ENCODE data around the gene SRR.
"Not testable (repeated sequence)": the region's sequence is repeated elsewhere in the genome, so short reads cannot be mapped to it uniquely, and the experiment has no call there.

Gene SRR, protein sequence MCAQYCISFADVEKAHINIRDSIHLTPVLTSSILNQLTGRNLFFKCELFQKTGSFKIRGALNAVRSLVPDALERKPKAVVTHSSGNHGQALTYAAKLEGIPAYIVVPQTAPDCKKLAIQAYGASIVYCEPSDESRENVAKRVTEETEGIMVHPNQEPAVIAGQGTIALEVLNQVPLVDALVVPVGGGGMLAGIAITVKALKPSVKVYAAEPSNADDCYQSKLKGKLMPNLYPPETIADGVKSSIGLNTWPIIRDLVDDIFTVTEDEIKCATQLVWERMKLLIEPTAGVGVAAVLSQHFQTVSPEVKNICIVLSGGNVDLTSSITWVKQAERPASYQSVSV

DNA sequence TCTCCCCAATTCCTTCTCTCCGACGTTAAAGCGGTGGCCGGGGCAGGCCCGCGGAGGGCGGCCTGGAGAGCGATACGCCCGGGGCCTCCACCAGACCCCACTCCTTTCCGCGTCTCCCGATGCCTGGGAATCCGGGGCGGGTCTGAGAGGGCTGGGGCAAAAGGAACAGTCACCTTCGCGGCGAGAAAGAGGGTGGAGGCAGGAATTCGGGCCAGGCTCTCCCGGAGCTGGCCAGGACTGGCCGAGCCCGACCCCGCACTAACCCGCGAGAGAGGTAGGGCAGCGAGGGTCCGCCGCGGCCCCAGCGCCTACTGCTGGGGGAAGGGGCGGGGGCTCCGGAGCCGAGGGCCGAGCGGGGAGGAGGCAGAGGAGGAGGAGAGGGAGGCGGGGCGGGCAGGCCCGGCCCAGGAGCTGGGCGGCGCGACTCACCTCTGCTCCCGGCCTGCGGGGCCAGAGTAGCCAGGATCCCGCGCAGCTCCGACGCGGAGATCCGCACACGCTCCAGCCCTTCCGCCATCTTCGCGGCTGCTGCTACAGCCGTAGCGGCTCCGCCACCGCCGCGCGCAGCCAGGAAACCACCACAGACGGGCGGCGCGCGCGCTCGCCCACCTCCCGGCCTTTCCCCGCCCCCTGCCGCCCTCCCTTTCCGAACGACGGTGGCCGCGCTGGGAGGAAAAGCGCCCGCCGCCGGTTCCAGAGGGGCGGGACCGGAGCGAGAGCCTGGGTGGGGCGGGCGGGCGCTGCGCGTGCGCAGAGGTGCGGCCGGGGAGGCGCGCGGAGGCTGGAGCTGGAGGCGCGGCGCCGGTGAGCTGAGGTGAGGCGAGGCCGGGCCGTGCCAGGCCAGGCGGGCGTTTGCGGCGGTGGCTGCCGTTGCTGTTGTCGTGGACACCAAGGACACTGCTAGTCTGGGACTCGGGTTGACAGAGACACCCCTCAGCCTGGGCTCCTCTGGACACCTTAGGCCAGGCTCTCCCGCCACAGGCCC, at the start of gene SRR, which contains the start of gene SMG6:
SRR (plus strand) TSS at position 747 of the 985 bp plus-strand sequence. CDS start 11,611 bp downstream, outside the sequence.
SMG6 (minus strand) TSS at position 582 of the 985 bp plus-strand sequence; CDS start at position 517, 65 bp downstream.
- DNase-seq = peak; percentile 94 to 99 (median 98)

DNA sequence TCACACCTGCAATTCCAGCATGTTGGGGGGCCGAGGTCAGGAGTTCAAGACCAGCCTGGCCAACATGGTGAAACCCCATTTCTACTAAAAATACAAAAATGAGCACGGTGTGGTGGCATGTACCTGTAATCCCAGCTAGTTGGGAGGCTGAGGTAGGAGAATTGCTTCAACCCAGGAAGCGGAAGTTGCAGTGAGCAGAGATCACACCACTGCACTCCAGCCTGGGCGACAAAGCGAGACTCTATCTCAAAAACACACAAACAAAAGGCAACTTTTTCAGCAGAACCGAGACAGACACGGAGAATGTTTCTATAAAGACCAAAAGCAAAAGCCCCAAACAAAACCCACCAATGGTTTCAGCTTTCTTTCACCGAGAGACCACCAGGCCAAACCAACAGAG, 44.9 kb upstream of the SRR start:
- DNase-seq = not testable (repeated sequence)

DNA sequence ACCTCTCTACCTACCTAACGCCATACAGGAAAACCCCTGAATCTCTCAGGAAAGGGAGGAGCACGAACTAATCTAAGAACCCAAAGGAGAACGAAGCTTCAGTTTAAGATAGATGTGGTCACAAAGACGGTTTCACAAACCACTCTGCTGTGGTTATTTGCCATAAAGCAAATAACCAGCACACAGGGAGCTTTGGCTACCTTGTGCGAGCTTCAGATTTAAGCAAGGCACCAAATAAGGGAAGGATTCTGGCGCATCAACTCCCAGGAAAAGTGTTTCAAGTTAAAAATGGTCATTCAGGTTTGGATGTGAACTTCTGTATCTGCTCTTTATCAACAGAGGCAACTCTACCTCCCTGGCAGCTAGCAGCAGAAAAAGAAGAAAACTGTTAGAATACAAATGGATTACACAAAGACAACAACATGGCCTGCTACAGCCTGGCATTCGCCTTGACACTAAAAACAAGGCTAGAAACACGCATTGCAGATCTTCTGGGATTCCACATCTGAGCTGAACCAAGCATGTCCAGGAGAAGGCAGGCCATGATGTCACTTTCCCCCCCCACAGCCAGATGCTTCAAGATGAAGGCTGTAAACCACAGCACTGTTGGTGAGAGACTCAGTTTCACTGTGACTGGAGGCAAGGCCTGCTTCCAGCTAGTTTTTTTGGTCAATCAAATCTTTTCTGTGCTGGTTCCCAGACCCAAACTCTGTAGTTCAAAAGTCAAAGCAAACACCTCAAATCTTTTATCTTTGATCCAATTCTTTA, 43.8 kb upstream of the SRR start:
- DNase-seq = no peak

DNA sequence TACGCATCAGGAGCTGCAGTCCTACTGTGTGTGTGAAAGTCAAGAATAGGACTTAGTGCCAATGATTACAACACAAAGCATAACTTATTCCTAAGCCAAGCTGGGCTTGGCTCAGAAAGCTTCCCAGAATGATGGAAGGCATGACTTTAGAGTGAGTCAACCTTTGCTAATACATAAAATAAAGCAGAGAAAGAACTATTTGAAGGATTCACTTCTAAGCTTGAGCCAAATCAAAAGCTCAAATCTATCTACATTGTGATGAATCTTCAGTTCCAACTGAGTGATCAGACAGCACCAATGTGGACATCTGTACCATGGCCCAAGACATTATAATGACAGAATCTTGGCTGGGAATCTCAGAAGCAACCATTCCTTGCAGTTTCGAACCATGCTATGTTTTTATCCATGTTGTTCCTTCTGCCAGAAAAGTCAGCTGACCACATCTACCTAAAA, 41.6 kb upstream of the SRR start:
- no peak for DNase-seq

DNA sequence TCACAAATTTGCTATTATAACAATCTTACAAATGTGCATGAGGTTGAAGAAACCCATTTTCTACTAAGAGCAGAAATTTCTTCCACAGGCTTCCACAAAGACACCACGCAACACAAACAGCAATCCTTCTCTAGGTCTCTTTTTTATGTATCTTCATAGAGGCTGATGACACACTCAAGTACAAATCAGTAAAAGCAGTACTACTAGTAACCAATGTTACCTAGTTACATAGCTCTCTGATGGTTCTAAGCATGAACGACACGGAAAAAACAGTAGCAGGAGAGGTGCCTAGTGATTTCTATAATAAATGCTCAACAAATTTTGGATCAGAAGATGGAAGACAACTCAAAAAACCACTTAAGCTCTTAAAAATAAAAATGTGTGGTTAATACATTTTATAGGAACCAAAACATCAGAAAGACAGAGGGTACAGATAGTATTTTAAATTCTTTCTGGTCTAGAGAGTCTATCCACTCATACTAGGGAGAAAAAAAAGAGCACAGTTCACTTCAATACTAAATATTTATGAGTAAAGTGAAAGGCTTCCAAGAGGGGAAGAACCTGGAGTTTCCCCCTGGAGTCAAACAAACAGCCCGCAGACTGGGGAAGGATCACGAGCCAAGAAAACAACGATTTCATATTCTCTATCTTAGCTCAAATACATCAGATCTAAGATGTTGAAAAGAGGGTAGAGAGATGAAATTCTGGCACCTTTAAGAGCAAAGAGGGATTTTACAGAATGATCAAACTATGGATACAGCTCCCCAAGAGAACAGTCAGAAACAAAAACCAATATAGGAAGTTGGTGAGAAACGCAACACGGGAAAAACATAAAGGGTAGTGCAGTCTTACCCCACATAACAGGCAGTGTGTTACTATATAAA, 40.3 kb upstream of the SRR start:
- DNase-seq = peak; percentile 36 to 46 (median 40)

DNA sequence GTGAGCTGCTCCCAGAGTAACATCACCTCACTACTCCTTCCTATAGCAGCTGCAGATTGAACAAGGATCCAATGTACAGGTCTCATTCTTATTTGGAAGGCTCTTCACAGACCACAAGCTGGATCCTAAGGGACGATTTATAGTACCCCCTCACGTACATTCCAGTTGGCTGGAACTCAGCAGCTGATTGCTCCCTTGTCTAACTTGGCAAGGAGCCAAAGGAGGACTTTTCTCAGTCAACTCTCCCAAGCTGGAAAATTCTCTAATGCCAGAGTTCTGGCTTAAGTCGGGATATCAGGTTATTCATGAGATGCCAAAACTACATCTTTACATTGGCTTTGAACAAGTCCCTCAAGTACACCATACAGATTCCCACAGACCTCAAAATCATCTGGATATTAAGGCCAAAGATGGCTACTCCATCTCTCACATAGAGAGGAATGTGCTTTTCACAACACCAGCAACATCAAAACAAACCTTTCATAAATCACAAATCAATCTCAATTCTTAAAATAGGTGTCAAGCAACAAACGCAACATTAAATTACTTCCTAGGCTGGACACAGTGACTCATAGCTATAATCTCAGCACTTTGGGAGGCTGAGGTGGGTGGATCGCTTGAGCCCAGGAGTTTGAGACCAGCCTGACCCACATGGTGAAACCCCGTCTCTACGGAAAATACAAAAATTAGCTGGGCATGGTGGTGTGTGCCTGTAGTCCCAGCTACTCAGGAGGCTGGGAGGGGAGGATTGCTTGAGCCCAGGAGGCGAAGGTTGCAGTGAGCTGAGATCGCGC, 39.5 kb upstream of the SRR start:
- no peak for DNase-seq

DNA sequence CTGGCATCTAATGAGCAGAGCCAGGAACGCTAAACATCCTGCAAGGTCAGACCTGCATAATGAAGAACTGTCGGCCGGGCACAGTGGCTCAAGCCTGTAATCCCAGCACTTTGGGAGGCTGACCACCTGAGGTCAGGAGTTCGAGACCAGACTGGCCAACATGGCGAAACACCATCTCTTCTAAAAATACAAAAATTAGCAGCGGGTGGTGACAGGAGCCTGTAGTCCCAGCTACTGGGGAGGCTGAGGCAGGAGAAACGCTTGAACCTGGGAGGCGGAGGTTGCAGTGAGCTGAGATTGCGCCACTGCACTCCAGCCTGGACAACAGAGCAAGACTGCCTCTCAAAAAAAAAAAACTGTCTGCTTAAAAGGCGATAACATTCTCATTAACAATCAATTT, 38.6 kb upstream of the SRR start:
- not testable (repeated sequence) for DNase-seq

DNA sequence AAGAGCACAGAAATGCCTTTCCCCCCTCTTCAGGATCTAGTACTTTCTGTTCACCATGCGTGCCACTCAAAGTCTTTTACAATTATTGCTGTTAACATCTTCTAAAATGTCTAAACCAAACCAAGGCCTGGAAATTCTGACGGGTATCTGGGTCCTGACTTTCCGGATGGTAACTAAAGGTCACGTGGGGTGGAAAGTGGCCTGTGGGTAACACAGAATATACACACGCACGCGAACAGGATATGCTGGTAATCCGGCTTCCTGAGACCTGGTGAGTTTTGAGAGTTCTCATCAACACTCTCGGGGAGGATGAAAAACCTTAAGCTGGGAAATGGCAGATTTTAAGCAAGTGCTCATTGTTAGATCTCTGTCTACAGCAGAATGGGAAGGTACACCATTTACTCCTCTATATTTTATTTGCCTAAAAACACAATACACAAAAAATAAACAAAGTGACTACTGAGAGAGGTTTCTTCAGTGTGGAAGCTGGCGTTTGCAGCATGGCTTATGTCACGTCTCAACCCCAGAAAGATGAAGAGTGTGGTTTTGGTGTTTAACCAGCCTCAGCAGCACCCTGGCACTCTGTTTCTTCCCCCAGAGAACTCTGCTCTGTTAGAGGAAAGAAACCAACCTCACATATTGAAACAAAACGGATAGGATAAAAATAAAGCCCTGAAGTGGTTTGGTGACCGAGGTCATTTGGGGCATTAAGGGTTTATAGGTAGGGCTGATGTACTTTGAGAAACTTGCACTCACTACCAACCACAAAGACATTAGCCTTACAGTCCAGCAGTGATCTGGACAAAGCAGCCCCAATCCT, 37.5 kb upstream of the SRR start:
- peak; percentile 35 to 49 (median 45) for DNase-seq

DNA sequence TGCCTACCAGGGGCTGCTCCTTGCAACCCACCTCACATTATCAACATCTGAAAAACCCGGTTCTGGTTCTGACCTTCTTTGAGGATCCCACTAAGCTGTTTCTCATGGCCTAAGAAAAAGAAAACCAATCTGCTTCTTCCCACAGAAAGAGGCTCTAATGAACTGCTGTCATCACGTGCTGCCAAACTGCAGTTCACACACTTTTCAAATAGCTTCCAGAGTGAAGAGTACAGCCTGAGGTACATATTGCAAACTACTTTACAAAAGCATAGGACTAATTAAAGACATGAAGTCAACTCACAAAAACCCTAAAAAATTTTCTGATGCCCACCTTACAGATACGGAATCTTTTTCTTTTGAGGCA, 36.9 kb upstream of the SRR start:
- no peak for DNase-seq

DNA sequence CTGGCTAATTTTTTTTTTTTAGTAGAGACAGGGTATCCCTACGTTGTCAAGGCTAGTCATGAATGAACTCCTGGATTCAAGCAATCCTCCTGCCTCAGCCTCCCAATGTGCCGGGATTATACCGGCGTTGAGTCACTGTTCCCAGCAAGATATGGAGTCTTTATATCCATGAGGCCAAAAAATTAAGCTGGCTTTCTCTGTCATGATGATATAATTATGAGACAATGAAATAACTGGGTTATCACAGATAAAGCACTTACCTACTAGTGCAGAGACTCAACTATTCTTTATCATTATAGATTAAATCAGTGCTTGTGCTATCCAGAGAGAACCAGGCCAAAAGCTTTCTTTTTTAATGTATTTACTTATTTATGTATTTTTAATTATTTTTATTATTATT, 36.4 kb upstream of the SRR start:
- DNase-seq = no peak

DNA sequence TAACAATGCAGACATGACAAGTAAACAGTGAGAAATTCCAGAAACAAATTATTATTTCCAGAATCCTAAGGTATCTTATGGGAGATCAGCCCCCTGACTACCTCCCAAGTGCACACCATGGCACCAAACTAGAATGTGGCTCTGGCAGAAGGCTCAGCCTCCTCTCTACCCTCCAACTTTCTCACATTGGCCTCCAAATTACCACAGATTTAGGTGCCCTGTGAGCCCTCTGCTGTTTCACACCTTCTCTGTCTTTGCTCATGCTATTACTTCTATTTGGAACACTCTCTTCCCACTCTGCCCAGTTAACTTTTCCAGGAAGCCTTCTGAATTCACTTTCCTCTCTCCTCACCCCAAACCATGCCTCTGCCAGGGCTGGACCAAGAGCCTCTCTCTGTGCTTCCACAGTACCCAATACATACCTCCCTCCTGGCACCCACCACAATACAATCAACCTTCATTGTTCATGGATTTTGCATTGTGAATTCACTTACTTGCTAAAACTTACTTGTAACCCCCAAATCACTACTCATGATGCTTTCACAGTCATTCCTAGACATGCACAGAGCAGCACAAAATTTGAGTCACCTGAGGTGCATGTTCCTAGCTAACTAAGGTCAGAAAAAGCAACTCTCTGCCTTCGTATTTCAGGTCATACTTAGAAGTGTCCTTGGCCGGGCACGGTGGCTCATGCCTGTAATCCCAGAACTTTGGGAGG, 31.6 kb upstream of the SRR start:
- no peak for DNase-seq

DNA sequence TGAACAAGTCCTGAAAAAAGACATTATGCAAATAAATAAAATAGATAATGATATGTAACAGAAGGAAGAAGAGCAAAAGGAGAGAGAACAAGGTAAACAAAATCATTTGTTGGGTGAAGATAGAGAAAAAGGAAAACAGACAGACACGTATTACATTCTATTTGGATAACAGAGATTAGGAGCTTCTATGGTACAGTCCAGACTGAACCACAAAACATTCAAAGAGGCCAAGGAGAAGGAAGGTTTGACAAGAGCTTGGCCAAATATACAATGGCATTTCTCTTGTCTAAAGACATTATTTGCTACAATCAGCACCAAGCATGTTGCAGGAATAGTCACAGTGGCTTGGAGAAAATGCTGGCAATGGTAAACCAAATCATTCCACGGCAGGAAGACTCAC, 29.3 kb upstream of the SRR start:
- DNase-seq = no peak

DNA sequence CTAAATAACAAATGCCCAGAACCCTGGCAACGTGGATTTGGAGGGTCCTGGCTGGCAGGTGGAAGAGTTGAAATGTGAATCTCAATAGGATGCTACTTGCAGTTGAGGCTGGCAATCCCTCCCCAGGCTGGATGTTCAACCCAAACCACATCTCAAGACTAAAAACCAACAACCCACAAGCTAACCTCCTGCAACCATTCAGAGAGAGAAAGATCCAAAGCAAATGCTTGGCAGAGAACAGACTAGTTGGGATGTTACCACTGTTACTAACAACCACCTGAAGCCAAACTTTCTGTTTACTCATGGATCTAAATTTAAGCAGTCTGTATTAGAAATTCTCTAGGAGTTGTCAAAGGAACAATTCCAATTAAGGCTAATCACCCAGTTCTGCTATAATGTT, 28.0 kb upstream of the SRR start:
- DNase-seq = no peak

DNA sequence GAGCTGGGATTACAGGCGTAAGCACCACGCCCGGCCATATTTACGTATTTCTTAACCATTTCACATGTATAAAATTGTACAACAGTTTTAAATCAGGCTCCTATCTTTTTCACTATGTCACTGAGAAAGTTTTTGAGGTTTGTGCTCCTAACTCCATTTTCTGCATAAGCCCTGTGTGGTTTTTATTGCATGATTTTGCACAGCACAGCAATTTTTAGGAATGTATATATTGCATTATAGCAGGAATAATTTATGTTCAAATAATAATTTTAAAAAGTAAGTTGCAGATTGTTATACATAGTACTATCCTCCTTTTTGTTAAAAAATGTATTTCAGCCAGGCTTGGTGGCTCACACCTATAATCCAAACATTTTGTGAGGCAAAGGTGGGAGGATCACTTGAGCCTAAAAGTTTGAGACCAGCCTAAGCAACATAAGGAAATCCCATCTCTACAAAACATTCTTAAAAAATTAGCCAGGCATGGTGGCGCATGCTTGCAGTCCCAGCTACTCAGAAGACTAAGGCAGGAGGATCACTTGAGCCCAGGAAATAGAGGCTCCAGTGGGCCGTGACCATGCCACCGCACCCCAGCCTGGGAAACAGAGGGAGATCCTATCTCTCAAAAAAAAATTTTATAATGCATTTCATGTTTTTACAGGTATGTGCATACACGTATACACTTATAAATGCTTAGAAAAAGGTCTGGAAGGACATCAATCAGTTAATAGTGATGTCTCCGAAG, 26.1 kb upstream of the SRR start:
- DNase-seq = no peak

DNA sequence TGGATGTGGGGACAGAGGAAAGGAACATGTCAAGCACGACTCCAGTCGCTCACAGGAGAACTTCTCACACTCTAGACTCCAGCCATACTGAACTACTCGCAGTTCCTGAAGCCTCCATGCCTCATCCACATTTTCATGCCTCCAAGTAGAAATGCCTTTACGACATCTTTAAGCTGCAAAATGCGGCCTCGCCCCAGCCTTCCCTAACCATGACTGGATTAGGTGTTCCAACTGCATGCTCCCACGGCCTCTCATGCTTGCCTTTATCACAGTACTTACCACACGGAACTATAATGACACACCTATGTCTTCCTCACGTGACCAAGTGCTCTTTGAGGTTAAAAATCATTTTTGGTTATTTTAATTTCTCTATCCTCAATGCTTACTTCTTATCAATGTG, 24.0 kb upstream of the SRR start:
- DNase-seq = no peak

DNA sequence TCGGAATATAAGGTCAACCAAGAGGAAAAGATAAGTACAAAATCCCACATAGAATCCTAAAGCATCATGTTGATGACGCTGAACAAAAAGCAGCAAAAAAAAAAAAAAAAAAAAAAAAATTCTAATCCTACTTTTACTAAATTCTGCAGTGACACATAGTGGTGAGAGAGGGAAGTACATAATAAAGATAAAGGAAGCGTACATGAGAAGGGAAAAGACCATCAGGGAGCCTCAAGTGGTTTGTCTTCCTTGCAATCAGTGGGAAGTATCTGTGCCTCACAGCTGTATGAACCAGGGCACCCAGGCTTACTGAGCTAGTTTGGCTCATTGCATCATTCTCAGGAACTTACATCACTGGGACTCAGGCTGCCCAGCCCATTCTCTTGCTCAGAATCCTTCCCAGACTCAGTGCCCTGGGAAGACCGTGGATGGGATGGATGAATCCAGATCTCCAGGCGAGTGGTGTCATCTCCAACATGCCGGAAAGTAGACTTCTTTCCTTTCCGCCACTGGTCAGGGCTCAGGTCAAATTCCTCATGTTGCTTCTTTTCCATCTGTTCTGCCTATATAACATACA, 21.4 kb upstream of the SRR start:
- peak; percentile 72 to 91 (median 86) for DNase-seq

DNA sequence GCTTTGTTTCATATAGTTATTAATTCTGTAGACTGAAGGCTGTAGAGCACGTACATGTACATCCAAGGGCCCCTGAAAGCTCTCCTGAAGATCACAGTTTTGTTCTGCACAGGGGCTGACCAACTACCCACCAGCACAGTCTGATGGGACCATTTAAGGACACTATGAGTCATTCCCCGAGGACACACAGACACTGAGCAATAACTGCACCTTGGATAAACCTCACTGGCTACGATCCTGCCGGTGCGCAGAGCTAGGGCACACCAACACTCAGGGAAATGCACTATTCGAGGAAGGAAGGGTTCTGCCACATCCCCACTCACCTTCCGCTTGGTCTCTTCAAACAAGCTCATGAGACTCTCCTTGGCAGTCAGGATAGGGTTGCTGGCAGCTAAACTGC, 20.4 kb upstream of the SRR start:
- DNase-seq = no peak

DNA sequence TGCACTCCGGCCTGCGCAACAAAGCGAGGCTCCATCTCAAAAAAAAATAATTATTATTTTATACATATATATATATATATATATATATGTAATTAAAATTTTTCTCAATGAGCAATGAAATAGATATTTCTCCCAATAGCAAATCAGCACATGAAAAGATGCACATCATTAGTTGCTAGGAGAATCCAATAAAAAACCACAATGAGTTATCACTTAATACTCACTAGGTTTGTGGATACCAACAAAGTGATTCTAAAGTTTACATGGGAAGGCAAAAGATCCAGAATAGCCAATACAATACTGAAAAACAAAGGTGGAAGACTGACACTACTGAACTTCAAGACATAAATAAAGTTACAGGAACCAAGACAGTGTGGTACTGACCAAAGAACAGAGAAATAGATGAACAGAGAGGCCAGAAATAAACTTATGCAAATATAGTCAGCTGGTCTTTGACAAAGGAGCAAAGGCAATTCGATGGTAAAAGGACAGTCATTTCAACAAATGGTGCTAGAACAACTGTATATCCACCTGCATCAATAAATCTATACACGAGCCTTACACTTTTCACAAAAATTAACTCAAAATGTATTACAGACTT, 13.8 kb upstream of the SRR start:
- no peak for DNase-seq

Measured in suppressor macrophage treated with lipopolysaccharide for 1 hour (primary cell).